OCI-LY3 (cell line): Measurements from ENCODE around the gene FUS.

Source experiments
- H2AFZ ChIP-seq: fragments of 200-600, 300-600 bp; shearing (Covaris generic); 2 replicates; pipeline ENCODE4 v1.6.0; 2014; ENCODE audit warnings: antibody characterized with exemption, low read depth, low read length
- H3K27ac ChIP-seq: fragments of 200-600, 300-600 bp; sonication (generic); 2 replicates; pipeline ENCODE4 v1.5.1; 2014; ENCODE audit warnings: mild to moderate bottlenecking, low read length, moderate library complexity, mixed read lengths
- H3K27me3 ChIP-seq: fragments of 200-600, 300-600 bp; sonication (generic); 2 replicates; pipeline ENCODE4 v1.6.1; 2014; ENCODE audit warnings: low read depth, low read length, mixed read lengths
- H3K36me3 ChIP-seq: fragments of 200-600, 300-600 bp; sonication (generic); replicated peaks from 2 replicates; pipeline ENCODE3; 2014; ENCODE audit warnings: low read depth, low read length, mixed read lengths
- H3K4me1 ChIP-seq: fragments of 300-600, 200-600 bp; sonication (generic); 2 replicates; pipeline ENCODE4 v1.6.1; 2014; ENCODE audit warnings: low read length, mixed read lengths
- H3K4me2 ChIP-seq: fragments of 200-600, 300-600 bp; sonication (generic); 2 replicates; pipeline ENCODE4 v1.6.1; 2014; ENCODE audit warnings: low read length, mixed read lengths
- H3K4me3 ChIP-seq: fragments of 300-600, 200-600 bp; sonication (generic); 2 replicates; pipeline ENCODE4 v1.5.1; 2014; ENCODE audit warnings: antibody characterized with exemption, mild to moderate bottlenecking, low read length, moderate library complexity
- H3K79me2 ChIP-seq: fragments of 300-600, 200-600 bp; shearing (Covaris generic); 2 replicates; pipeline ENCODE4 v1.6.1; 2014; ENCODE audit warnings: mild to moderate bottlenecking, low read length, mixed read lengths
- H3K9ac ChIP-seq: fragments of 300-600, 200-600 bp; shearing (Covaris generic); 2 replicates; pipeline ENCODE4 v1.6.0; 2014; ENCODE audit warnings: mild to moderate bottlenecking, low read length, moderate library complexity
- H3K9me3 ChIP-seq: fragments of 200-600, 300-600 bp; shearing (Covaris generic); 2 replicates; pipeline ENCODE4 v1.6.1; 2014; ENCODE audit warnings: low read length, mixed read lengths; ENCODE audit not compliant: insufficient read depth
- H4K20me1 ChIP-seq: fragments of 200-600, 300-600 bp; sonication (generic); 2 replicates; pipeline ENCODE4 v1.6.1; 2016; ENCODE audit warnings: low read length, mixed read lengths; ENCODE audit not compliant: insufficient read depth
- CTCF ChIP-seq: fragments of 200-600, 300-600 bp; sonication (generic); IDR thresholded peaks from 2 replicates; pipeline ENCODE4 v1.5.1; 2014; ENCODE audit warnings: antibody characterized with exemption, low read length, low read depth
- EZH2phosphoT487 ChIP-seq: fragments of 200-600 bp; shearing (Covaris generic); IDR thresholded peaks from 2 replicates; pipeline ENCODE4 v1.6.1; 2018; ENCODE audit warnings: antibody characterized with exemption, mixed run types, low read depth

FUS gene

DNA sequence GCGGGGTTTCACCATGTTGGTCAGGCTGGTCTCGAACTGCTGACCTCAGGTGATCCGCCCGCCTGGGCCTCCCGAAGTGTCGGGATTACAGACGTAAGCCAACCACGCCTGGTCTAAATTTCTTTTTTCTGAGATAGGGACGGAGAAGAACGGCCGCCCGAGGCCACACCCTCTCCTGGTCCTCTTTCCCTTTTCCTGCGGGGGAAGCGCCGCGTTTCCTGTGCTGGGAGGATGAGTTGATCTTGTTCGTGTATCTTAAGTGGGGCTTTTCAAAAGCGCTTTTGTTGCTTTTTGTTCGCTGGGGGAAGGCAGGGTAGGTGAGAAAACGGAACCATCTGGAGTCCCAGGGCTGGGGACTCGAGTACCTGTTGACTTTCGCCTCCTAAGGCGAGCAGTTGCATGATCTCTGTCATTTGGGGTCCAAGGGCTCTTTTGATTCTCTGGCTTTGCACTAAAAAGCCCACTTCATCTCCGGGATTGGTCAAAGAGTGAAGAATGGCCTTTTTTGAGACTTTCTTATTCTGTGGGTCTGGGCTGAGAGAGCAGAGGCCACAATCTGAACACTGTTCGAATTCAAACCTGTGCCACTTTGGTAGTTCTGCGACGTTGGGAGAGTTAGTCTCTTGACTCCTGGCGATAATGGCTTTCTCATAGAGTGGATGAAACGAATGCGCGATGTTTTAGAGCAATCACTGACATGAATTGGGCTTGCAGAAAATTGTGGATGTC is 1.3 kb downstream of the FUS start:
- H3K4me1 ChIP-seq = peaks cover 34% of the 10 kb centered on the region
- peaks cover 54% of the 10 kb centered on the region for H3K36me3 ChIP-seq

GRCh38 chr16:31182391-31182790 is 2.5 kb downstream of the FUS start:
- H3K79me2 ChIP-seq = peaks cover 92% of the 10 kb centered on the region
- peaks cover 65% of the 10 kb centered on the region for H3K36me3 ChIP-seq
- no peaks in the 10 kb centered on the region for H3K9me3 ChIP-seq
- H4K20me1 ChIP-seq = peaks cover 68% of the 10 kb centered on the region
- H3K4me1 ChIP-seq = peaks cover 28% of the 10 kb centered on the region
- H2AFZ ChIP-seq = no peak overlapping the region
- H3K9ac ChIP-seq = peak overlapping the region; percentile 33
- peak overlapping the region; percentile 84 for H3K4me3 ChIP-seq
- peak overlapping the region; percentile 98 for H3K4me2 ChIP-seq
- H3K27me3 ChIP-seq = no peaks in the 10 kb centered on the region
- no peak overlapping the region for H3K27ac ChIP-seq
- TF ChIP-seq CTCF = no peak
- TF ChIP-seq EZH2phosphoT487 = no peak

More for the DNA sequence above, 1.3 kb downstream of the FUS start:
- H3K9ac ChIP-seq = peak overlapping the region; percentile 96
- no peak overlapping the region for H2AFZ ChIP-seq
- peak overlapping the region; percentile 97 for H3K27ac ChIP-seq
- no peak for TF ChIP-seq EZH2phosphoT487
- no peak for TF ChIP-seq CTCF
- H3K79me2 ChIP-seq = peaks cover 81% of the 10 kb centered on the region
- H4K20me1 ChIP-seq = peaks cover 57% of the 10 kb centered on the region
- no peaks in the 10 kb centered on the region for H3K27me3 ChIP-seq
- H3K9me3 ChIP-seq = no peaks in the 10 kb centered on the region
- peak overlapping the region; percentile 98 for H3K4me2 ChIP-seq
- peak overlapping the region; percentile 84 for H3K4me3 ChIP-seq

DNA sequence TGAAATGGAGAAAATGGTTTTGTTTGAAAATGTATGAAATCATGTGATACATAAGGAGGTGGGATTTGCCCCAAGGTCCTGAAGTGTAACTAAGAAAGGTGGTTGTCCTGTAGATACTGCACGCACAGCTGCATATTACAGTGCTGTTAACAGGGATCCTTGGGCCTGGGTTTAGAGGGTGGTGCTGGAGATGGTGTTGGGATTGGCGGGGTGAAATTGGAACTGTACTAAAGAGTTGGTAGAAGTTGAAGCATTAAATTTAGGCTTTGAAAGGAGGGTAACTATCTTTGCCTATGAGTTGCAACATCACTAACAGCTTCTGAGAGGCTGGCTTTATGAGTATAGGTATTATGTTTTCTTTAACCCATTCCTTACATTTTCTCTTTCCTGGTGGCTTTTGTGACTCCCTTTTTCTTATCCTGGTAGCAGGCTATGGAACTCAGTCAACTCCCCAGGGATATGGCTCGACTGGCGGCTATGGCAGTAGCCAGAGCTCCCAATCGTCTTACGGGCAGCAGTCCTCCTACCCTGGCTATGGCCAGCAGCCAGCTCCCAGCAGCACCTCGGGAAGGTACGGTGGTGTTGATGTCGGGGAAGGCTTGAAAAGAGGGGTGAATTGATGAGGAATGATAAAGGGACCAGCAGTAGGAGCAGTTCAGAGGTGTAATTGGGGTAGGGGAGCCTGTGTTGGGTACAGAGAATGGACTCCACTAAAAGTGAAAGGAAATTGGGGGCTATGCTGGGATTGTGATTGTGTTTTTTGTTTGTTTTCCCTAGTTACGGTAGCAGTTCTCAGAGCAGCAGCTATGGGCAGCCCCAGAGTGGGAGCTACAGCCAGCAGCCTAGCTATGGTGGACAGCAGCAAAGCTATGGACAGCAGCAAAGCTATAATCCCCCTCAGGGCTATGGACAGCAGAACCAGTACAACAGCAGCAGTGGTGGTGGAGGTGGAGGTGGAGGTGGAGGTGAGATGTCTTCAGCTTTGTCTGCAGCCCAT is 3.8 kb downstream of the FUS start:
- peaks cover 96% of the 10 kb centered on the region for H3K79me2 ChIP-seq
- no peaks in the 10 kb centered on the region for H3K27me3 ChIP-seq
- H3K27ac ChIP-seq = no peak overlapping the region
- no peaks in the 10 kb centered on the region for H3K9me3 ChIP-seq
- H3K4me3 ChIP-seq = no peak overlapping the region
- no peak overlapping the region for H2AFZ ChIP-seq
- peaks cover 78% of the 10 kb centered on the region for H3K36me3 ChIP-seq
- no peak for TF ChIP-seq CTCF
- no peak for TF ChIP-seq EZH2phosphoT487
- peaks cover 82% of the 10 kb centered on the region for H4K20me1 ChIP-seq
- H3K9ac ChIP-seq = no peak overlapping the region
- peaks cover 14% of the 10 kb centered on the region for H3K4me1 ChIP-seq
- H3K4me2 ChIP-seq = 0 out of 2 replicates have a peak overlapping the region, but pooled peaks have one; percentile 98

GRCh38 chr16:31184888-31185287 is 4.9 kb downstream of the FUS start:
- peaks cover 100% of the 10 kb centered on the region for H3K79me2 ChIP-seq
- TF ChIP-seq EZH2phosphoT487 (no peak), CTCF (no peak)
- no peaks in the 10 kb centered on the region for H3K27me3 ChIP-seq
- H3K9ac ChIP-seq = no peak overlapping the region
- peaks cover 13% of the 10 kb centered on the region for H3K4me1 ChIP-seq
- no peak overlapping the region for H3K27ac ChIP-seq
- peaks cover 90% of the 10 kb centered on the region for H3K36me3 ChIP-seq
- H3K4me2 ChIP-seq = no peak overlapping the region
- H2AFZ ChIP-seq = no peak overlapping the region
- H4K20me1 ChIP-seq = peaks cover 93% of the 10 kb centered on the region
- no peak overlapping the region for H3K4me3 ChIP-seq
- no peaks in the 10 kb centered on the region for H3K9me3 ChIP-seq
